Measurements from ENCODE around the gene XRCC6.

DNA sequence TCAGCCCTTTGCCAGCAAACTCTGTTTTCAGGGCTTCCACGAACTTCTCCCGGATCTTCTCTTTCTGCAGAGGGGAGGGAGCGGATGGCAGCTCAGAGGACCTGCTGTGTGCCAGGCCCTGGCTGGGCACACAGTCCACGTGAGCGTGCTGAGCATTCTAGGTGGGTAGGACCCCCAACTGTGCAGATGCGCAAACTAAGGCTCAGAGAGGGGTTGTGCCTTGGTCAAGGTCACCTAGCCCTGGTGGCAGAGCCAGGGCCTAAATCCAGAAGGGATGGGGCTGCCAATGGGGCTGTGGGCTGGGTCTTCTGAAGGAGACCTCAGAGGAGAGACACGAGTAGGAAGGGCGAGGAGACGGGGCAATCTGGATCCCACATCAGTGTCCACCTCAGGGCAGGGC, 42.3 kb upstream of the XRCC6 start:
- TF ChIP-seq CTCF (IDR thresholded peaks at IDR 0.05) (no peak), POLR2A (IDR thresholded peaks at IDR 0.05) (no peak)

All from adrenal gland (tissue), 5 donors.